NCI-H774 (cell line): ENCODE measurements around the gene CAB39.

Source experiments
- DNase-seq: peaks from one replicate; lab custom pipeline; 2025; lab: John Stamatoyannopoulos, UW

Gene CAB39

DNA sequence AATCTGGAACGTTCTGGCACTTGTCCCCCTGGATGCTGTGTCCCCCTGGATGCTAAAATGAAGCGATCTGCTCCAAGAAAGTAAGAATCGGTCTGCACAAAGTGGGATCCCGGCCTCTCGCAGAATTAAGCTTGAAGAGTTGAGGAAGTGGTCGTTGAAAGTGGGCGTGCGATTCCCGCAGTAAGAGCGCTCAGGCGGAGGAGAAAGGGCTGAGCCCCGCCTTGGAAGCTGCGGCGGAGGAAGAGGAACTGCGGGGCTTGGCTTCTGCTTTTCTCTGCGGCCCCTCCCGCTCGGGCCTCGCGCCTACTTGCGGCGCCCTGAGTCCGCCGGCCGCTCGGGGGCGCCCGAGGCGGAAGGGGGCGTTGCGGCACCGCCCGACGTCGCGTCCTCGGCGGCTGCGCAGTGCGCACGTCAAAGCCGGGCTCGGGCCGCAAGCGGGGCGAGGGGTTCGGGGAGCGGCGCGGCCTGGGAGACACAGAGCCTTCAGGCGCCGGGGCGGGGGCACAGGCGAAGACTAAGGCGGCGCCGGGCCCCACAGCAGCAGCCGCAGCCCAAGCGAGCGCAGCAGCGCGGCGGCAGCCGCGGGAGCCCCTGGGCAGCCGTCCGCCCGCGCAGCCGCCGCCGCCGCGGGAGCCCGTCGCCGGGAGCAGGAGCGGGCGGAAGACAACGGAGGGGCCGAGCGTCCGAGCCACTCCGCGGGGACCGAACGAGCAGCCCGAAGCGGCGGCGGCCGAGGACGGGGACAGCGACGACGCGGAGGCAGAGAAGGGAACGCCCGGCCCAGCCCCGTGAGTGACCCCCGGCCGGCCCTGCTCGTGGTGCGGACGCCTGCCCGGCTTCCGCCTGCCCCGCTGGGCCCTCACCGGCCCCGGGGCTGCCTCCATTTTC is at the start of gene CAB39:
Gene CAB39 (plus strand): TSS at position 400 of the 888 bp plus-strand sequence. CDS start 47,160 bp downstream, outside the sequence.
- peak; percentile 85 for DNase-seq

- no peak for DNase-seq
These were observed 48.5 kb upstream of the CAB39 start for GRCh38 chr2:230664128-230664527.

DNA sequence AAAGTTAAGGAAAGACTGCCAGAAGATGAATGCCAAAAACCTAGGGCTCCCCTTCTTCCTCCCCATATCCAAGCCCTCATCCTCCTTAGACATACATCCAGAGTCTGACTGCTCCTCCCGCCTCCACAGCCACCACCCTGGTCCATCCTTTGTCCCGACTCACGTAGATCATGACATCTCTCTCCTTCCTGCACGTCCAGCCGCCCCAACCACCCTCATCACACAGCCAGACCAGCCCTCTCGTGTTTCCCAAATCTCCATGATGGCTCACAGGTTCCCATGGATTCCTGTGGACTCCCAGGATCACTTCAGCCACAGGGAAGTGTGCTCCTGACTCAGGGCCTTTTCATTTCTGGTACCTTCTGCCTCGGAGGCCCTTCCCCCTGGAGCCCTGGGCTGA is 47.8 kb upstream of the CAB39 start:
- DNase-seq, result no peak

GRCh38 chr2:230665263-230665691 is 47.4 kb upstream of the CAB39 start:
- DNase-seq, result no peak

DNA sequence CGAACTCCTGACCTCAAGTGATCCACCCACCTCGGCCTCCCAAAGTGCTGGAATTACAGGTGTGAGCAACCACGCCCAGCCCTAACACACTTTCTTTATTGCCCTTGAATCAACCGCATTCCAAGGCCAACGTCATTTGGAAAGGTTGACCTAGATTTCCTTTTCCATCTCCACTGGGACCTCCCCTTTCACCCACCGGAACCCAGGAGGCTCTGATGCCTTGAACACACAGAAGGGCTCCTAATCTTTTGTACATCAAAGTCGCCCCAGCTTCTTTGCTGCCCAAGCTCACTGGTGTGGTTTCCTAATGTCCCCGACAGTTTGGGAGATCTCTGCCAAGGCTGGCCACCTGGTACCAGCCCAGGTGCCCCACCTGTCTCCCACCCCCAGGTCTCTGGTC is 46.2 kb upstream of the CAB39 start:
- no peak for DNase-seq

GRCh38 chr2:230666885-230667712 is 45.5 kb upstream of the CAB39 start:
- DNase-seq, result no peak

- no peak for DNase-seq
These were observed 44.3 kb upstream of the CAB39 start for GRCh38 chr2:230668184-230668938.

GRCh38 chr2:230668939-230669303 is 43.7 kb upstream of the CAB39 start:
- no peak for DNase-seq

GRCh38 chr2:230669386-230669950 is 43.2 kb upstream of the CAB39 start:
- no peak for DNase-seq

DNA sequence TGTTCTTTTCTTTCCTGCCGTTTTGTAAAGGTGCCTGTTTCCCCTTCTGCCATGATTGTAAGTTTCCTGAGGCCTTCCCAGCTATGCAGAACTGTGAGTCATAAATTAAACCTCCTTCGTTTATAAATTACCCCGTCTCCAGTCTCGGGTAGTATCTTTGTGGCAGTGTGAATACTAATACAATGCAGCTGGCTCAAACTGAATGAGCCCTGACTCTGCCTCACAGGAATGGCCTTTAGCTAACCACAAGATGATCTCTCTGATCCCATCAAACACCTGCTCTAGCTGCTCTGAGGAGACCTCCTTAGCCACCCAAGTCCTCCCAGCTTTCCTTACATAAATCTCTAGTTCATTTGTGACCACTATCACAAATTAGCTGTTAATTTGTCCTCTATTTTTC is 41.5 kb upstream of the CAB39 start:
- DNase-seq, result no peak

GRCh38 chr2:230672836-230673235 is 39.8 kb upstream of the CAB39 start:
- no peak for DNase-seq

GRCh38 chr2:230674401-230674800 is 38.2 kb upstream of the CAB39 start:
- no peak for DNase-seq

GRCh38 chr2:230674966-230675672 is 37.5 kb upstream of the CAB39 start:
- DNase-seq, result no peak

- DNase-seq, result no peak
These were observed 36.1 kb upstream of the CAB39 start for GRCh38 chr2:230676546-230676945.

GRCh38 chr2:230677201-230677946 is 35.3 kb upstream of the CAB39 start:
- no peak for DNase-seq

DNA sequence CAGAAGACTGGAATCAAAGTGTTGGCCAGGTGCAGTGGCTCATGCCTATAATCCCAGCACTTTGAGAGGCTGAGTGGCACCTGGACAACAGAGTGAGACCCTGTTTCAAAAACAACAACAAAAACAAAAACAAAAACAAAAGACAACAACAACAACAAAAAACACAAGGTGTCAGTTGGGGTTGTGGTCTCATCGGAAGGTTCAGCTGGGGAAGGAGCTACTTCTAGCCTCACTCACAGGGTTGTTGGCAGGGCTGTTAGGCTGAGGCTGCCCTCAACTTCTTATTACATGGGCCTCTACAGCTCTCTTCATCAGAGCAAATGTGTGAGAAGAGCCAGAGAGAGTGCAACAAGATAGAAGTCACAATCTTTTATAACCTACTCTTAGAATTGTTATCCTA is 34.6 kb upstream of the CAB39 start:
- no peak for DNase-seq

- DNase-seq, result no peak
These were observed 34.2 kb upstream of the CAB39 start for GRCh38 chr2:230678451-230678850.

- no peak for DNase-seq
These were observed 32.0 kb upstream of the CAB39 start for GRCh38 chr2:230680463-230681170.

DNA sequence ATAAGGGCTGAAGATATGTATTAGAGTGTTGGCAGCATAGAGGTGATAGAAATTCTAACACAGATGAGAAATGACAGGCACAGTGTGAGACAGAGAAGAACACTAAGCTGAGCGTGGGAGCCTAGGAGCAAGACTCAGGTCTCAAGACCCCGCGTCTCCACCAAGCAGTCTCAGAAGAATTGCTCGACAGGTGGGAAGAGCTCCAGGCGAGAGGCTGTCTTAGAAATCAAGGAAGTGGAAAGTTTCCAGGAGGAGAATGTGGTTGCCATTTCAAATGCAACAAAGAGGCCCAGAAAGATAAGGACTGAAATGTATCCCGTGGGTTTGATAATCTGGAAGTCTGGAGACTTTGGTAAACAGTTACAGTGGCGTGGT is 31.5 kb upstream of the CAB39 start:
- DNase-seq, result no peak

DNA sequence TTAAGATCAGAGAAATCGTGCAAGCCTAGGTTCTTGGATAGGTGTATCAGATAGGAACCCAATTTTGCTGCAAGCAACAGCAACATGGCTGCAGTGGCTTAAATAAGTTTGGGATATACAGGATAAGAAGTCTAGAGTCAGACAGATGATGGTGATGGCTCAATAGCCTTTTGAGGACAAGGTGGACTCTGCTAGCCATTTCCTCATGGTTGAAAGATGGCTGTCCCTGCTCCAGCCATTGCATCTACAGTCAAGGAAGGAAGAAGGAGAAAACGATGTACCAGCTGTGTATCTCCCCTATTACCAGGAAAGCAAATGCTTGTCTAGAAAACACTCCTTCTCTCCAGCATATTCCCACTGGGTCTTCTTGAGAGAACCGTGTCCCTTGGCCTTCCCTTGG is 30.1 kb upstream of the CAB39 start:
- no peak for DNase-seq
